GM21717 (cell line): ENCODE data around the gene MINK1.
"Not testable (repeated sequence)": the region's sequence is repeated elsewhere in the genome, so short reads cannot be mapped to it uniquely, and the experiment has no call there.

ENCODE experiments used
- ATAC-seq: cut with Tn5 transposase; IDR thresholded peaks from one replicate; pipeline ENCODE4 v1.9.1; 2021; ENCODE audit warnings: mild to moderate bottlenecking, moderate library complexity; ENCODE audit not compliant: unreplicated experiment

Gene MINK1

DNA sequence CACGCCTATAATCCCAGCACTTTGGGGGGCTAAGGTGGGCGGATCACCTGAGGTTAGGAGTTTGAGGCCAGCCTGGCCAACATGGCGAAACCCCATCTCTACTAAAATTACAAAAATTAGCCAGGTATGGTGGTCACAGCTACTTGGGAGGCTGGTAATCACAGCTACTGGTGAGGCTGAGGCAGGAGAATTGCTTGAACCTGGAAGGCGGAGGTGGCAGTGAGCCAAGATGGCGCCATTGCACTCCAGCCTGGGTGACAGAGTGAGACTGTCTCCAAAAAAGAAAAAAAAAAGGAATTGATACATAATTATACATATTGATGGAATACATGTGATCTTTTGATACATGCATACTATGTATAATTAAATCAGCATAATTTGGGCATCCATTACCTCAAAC, 34.4 kb downstream of the MINK1 start:
- not testable (repeated sequence) for ATAC-seq

DNA sequence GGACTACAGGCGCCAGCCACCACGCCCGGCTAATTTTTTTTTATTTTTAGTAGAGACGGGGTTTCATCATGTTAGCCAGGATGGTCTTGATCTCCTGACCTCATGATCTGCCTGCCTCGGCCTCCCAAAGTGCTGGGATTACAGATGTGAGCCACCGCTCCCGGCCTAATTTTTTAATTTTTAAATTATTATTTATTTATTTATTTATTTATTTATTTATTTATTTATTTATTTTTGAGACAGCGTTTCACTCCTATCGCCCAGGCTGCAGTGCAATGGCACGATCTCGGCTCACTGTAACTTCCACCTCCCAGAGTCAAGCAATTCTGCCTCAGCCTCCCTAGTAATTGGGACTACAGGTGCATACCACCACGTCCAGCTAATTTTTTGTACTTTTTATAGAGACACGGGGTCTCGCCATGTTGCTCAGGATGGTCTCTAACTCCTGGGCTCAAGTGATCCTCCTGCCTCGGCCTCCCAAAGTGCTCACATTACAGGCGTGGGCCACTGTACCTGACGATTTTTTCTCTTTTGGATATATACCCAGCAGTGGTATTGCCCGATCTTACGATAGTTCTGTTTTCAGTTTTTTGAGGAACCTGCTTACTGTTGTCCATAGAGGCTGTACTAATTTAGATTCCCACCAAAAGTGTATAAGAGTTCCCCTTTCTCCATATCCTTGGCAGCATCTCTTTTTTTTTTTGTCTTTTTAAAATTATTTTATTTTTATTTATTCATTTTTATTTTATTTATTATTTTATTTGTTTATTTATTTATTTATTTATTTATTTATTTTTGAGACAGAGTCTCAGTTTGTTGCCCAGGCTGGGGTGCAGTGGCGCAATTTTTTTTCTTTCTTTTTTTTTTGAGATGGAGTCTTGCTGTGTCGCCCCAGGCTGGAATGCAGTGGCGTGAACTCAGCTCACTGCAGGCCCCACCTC, 36.2 kb downstream of the MINK1 start:
- ATAC-seq, result not testable (repeated sequence)

DNA sequence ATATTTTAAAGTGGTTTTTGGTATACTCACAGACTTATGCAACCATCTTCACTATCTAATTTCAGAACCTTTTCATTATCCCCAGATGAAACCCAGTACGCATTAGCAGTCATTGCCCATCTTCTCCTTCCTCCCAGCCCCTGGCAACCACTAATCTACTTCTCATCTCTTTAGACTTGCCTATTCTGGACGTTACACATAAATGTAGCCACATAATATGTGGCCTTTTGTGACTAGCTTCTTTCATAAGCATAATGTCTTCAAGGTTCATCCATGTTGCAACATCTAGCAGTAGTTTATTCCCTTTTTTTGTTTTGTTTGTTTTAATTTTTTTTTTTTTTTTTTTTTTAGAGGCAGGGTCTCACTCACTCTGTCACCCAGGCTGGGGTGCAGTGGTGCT, 37.7 kb downstream of the MINK1 start:
- ATAC-seq, result no peak

DNA sequence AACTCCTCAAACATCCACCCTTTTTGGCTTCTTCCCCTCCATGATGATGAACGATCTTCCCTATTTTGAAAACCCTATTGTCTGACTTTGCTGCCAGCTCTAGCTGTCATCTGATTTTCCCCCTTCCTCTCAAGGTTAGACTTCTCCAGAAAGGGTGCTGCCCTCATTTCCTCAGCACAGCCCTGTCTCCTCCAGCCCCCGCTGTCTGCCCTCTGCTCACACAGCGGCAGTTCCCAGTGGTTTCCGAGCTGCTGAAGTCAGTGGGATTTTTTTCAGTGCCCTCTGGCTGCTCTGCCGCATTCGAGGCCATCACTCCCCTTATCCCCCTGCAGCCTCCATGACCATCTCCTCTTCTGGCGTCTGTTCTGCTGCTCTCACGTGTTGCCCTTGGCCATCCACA, 39.6 kb downstream of the MINK1 start:
- no peak for ATAC-seq

DNA sequence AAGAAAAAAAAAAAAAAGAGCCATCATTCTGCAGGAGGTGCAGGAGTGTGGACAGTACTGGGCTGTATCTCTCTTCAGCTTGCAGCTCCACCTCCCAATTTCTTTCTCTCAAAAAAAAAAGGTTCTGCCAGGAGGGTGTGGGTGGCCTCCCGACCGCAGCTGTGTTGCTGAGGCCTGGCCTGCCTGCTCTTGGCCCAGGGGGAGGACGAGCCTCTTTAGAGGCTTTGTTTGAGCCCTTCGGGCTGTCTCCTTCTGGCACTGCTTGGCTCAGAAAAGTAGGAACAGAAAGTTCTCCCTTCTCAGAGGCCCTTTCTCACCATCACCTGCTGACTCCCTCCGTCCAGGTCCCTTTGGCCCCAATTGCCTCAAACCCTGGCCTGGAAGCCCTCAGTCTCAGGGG, 43.9 kb downstream of the MINK1 start:
- no peak for ATAC-seq

DNA sequence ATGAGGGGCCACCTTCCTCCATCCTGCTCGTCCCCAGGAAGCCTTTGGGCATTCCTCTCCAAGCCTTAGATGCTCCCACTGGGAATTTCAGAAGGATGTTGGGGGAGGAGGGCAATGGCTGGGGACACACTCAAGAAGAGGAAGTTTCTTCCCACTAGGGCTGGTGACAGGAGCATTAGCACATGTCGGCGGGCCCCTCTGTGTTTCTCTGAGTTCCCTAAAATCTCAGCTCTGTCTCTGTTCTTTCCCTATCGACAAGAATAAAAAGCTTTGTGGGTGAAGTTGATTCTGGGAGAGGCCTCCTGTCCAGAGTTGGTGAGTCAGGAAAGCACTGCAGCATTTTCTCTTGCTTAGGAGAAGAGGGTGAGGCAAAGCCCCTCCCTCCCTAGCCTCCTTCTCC, 46.5 kb downstream of the MINK1 start:
- no peak for ATAC-seq

DNA sequence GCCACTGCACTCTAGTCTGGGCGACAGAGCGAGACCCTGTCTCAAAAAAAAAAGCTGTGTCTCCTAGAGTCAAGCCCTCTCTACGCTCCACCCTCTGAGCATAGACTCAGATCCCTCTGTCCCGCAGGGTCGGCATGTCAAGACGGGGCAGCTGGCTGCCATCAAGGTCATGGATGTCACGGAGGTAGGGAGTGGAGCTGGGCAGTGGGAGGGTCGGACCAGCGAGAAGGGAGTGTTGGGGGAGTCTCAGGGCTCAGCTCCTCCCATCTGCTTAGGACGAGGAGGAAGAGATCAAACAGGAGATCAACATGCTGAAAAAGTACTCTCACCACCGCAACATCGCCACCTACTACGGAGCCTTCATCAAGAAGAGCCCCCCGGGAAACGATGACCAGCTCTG, 47.7 kb downstream of the MINK1 start:
- no peak for ATAC-seq

DNA sequence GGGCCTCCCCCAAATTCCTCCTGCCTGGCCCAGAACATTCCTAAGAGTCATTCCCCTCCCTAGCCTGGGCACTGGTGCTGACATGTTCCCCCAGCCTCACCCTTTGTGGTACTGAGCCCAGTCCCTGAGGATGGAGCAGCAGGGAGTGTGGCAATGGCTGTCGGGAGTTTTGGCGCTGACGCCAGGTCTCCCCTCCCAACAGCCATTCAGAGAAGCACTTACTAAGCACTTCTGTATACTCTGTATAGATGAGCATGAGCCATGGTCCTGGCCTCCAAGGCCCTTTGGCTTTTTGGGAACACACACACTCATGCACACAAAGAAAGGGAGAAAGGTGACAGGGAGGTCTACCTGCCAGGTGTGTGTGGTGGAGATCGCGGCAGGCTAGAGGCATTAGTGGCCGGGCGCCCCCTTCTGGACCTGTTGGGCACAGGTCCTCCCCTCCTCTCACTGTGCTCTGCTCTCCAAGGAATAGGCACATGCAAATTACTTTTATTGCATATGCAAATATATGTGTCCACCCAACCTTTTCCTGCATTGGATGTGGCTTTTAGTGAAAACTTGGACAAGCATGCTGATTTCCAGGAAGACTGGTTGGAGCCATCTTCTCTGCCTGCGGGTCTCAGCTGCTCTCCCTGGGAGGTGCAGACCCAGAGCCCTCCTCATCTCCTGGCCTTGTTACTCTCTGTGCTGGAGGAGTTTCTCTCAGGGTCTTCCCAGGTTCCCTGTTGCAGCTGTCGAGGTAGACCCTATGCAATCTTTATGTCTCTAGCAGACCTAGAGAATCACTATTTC, 48.8 kb downstream of the MINK1 start:
- no peak for ATAC-seq

DNA sequence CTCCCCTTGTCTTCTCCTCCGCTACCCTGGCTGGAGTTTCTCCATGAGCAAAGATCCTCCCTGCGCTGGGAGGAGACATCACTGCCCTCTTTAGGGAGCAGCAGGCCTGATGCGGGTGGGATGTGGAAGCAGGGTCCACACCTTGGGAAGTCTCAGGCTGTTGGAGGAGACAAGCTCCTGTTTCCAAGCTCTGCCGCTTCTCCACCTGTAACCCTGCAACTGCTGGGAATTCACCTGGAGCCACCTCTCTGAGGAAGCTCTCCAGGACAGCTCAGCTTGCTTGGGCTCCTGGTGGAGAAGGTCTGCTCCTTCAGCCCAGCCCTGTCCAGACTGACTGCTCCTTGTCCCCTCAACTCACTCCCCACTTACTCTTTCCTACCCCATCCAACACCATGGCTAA, 51.3 kb downstream of the MINK1 start:
- ATAC-seq, result no peak

DNA sequence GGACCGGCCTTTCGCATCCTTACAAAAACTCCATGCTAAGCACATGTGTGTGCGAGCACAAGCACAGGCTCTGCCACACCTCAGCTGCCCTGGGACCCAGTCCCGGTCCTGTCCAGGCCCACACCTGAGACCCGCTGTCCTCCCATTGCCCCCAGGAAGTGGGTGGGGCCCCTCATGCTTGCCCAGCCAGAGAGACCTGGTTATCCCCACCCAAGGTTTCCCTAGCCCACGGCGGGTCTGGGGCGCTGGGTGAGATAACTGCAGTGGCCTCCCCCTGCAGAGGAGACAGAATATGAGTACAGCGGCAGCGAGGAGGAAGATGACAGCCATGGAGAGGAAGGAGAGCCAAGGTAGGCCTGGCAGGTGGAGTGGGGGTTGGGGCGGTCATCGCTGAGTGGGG, 53.7 kb downstream of the MINK1 start:
- ATAC-seq, result no peak

DNA sequence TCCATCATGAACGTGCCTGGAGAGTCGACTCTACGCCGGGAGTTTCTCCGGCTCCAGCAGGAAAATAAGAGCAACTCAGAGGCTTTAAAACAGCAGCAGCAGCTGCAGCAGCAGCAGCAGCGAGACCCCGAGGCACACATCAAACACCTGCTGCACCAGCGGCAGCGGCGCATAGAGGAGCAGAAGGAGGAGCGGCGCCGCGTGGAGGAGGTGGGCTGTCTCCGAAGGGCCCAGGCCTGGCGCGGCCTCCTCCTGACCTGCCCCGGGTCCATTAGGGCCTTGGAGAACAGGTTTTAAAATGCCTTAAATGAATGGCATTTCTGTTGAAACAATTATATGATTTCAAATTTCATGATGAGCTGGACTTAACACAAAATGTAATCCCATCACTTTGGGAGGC, 54.4 kb downstream of the MINK1 start:
- ATAC-seq, result no peak

DNA sequence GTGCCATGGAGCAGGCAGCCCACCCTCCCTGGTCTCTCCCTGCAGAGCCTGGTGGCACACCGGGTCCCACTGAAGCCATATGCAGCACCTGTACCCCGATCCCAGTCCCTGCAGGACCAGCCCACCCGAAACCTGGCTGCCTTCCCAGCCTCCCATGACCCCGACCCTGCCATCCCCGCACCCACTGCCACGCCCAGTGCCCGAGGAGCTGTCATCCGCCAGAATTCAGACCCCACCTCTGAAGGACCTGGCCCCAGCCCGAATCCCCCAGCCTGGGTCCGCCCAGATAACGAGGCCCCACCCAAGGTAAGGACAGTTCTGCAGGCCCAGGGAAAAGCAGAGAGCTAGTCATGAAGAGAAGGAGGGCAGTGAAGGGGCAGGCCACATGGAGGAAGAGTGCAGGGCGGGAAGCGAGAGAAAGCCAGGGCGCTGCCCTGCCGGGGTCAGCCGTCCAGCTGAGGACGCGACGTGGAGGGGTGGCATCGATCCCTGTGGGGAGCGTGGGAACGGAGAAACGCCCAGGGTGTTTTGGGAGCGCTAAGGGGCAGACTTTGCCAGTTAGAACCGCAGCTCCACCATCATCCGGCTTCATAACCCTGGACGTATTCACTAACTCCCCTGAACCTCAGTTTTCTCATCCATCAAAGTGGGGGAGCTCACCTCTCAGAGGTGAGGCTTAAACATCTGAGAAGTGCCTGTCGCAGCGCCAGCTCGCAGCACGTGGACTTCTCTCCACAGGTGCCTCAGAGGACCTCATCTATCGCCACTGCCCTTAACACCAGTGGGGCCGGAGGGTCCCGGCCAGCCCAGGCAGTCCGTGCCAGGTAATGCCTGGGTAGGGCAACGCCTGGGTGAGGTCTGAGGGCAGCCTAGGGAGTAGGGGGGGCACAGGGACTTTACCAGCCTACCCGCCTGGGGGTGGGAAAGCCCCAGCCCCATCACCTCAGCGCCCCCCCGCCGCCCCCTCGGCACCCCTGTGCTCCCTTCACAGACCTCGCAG, 58.6 kb downstream of the MINK1 start:
- ATAC-seq, result no peak

DNA sequence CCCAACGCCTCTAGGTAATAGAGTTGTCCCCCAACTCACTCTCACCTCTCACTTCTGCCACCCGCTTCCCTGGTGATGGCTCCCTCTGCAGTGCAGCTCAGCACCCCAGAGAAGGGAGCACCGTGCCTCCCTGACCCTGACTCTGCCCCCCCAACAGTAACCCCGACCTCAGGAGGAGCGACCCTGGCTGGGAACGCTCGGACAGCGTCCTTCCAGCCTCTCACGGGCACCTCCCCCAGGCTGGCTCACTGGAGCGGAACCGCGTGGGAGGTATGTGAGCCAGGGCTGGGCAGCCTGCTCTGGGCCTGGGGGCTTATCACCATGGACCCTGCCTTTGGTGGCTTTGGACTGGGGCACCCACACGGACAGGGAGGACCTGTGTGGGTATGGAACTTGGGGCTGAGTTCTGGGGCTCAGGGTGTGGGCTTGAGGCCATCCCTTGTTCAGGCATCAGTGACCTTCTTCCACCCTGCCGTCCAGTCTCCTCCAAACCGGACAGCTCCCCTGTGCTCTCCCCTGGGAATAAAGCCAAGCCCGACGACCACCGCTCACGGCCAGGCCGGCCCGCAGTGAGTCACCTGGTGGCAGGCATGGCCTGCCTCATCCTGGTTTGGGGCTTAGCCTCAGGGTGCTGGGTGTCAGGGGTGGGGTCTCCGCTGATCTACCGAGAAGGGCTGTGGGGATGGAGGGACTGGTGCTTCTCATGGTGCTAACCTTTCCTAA, 59.5 kb downstream of the MINK1 start:
- ATAC-seq, result no peak

DNA sequence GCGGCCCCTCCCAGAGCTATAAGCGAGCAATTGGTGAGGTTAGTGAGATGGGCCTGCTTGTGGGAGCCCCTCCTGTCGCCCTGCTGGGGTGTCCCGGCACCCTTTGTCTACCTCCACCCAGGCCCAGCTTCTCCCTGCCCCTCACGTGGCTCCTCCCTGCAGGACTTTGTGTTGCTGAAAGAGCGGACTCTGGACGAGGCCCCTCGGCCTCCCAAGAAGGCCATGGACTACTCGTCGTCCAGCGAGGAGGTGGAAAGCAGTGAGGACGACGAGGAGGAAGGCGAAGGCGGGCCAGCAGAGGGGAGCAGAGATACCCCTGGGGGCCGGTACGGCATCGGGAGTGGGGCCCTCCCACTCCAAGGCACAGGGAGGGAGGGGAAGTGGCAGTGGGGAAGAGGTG, 60.1 kb downstream of the MINK1 start:
- no peak for ATAC-seq

DNA sequence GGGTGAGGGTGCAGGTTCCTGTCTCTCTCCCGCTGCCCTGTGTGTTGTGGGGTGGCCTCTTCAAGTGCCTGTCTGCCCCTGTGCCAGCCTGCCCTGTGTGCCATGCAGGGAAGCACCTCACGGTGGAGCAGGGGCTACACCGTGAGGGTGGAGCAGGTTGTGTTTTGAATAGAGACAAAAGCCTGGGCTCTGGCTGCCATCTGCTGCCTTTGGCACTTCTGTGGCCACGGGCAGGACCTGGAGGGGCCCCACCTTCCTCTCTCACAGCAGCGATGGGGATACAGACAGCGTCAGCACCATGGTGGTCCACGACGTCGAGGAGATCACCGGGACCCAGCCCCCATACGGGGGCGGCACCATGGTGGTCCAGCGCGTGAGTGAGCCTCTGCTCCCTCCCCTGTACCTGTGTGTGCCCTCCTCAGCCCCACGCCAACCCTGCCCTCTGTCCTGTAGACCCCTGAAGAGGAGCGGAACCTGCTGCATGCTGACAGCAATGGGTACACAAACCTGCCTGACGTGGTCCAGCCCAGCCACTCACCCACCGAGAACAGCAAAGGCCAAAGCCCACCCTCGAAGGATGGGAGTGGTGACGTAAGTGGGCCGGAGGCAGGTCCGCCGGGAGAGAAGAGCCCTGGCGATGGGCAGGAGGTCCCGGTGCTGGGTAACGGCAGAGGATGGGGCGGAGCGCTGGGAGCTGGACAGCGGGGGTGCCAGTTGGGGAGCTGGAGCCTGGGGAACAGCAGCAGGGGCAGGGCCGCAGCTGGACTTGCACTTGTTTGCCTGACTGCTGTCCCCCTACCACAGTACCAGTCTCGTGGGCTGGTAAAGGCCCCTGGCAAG, 60.8 kb downstream of the MINK1 start:
- ATAC-seq, result no peak

DNA sequence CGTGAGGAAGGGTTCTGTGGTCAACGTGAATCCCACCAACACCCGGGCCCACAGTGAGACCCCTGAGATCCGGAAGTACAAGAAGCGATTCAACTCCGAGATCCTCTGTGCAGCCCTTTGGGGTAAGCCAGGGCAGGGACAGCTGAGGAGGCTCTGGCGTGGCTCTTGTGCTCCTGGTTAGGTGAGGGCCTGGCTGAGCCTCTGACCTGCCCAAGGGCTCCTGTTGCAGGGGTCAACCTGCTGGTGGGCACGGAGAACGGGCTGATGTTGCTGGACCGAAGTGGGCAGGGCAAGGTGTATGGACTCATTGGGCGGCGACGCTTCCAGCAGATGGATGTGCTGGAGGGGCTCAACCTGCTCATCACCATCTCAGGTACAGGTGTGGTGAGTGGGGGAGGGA, 62.0 kb downstream of the MINK1 start:
- no peak for ATAC-seq

DNA sequence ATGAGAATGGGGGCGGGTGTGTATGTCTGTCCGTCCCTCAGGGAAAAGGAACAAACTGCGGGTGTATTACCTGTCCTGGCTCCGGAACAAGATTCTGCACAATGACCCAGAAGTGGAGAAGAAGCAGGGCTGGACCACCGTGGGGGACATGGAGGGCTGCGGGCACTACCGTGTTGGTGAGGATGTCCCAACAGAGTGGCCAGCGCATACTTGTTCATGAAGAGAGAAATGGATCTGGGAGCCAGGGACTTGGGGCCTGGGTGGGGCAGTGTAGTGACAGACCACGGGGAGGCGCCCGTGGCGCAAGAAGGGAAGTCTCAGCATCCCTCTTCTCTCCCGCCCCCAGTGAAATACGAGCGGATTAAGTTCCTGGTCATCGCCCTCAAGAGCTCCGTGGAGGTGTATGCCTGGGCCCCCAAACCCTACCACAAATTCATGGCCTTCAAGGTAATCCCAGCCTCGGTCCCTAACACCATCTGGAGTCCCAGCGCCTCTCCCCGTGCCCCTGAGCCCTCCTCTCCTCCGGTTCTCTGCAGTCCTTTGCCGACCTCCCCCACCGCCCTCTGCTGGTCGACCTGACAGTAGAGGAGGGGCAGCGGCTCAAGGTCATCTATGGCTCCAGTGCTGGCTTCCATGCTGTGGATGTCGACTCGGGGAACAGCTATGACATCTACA, 62.7 kb downstream of the MINK1 start:
- ATAC-seq, result no peak

DNA sequence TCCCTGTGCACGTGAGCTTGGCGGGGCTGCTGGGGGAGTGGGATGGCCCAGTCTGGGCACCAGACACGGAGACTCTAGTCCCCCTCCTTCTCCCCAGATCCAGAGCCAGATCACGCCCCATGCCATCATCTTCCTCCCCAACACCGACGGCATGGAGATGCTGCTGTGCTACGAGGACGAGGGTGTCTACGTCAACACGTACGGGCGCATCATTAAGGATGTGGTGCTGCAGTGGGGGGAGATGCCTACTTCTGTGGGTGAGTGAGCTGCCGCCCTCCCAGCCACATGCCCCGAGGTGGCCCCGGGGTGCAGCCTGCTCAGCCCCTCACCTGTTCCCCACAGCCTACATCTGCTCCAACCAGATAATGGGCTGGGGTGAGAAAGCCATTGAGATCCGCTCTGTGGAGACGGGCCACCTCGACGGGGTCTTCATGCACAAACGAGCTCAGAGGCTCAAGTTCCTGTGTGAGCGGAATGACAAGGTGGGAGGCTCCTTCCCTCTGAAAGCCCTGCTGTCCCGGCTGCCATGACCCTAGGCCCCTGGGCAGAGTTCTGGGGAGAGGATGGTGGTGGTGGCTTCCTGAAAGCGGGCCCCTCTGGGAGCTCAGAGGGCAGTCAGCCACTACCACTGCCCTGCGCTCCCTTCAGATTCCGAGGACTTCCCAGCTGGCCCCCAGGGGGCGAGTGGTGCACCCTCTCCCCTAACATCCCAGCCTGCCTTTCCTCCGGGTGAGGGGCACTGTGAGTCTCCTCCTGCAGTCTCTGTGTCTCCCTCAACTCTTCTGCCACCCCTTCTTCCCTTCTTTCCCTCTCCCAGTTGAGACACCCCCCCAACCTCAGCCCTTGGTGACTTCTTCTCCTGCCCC, 63.4 kb downstream of the MINK1 start:
- ATAC-seq, result no peak
